ENCODE data around the gene FMO2. TPM values are rescaled to one million over a fixed set of nuclear protein-coding genes. Genes with fewer than 3 reads are reported as not detected.

FMO2 gene
- total and polyA plus RNA-seq, 2 donors (not counting 1 experiment from before 2014, with no cell fraction given), result 104 to 136 TPM

DNA sequence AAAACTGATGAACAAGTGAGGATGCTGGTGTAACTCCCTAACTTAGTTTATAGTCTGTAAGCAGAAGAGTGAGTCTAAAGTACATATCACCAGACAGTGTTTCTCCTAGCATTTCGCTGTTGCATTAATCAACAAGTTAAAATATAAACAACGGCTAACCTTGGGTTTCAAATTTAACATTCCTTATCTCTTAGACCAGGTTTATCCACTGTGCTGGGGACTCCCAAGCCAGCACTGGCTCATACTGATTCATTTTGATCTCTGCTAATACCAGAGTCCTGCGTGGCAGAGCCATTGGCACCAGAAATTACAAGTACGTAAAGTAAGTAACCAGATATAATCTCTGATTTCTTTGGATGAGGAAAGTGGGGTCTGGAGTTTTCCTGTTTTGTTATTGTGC is 63.2 kb downstream of the FMO2 start, which contains the start of gene FMO1:
TSS of gene FMO1 (plus strand) at position 193 of the 400 bp plus-strand sequence. CDS start 9,594 bp downstream, outside the sequence.
- DNase-seq (ENCODE audit: low read depth in 2 of 2), result no peak
- Histone ChIP-seq H3K4me3 (replicated peaks in 1 of 4; ENCODE audit: control extremely low read depth in 1 of 4, insufficient read depth in 1 of 4, low read depth in 3 of 4, low read length in 4 of 4) (no peak within 1 kb of the TSS), H3K4me2 (ENCODE audit: extremely low read depth, insufficient read depth, low read length) (no peak within 1 kb of the TSS), H3K36me3 (ENCODE audit: control insufficient read depth, insufficient read depth, low read length) (no peaks in the 10 kb centered on the region), H4K20me1 (ENCODE audit: control insufficient read depth, extremely low read depth, insufficient read depth, low read length) (no peaks in the 10 kb centered on the region), H3K9ac (ENCODE audit: insufficient read depth, low read length) (no peak within 1 kb of the TSS), H2AFZ (ENCODE audit: low read length) (no peak within 1 kb of the TSS), H3K27ac (ENCODE audit: insufficient read depth, low read length) (no peak within 1 kb of the TSS), H3K4me1 (ENCODE audit: control insufficient read depth, extremely low read depth, insufficient read depth, low read length) (no peaks in the 10 kb centered on the region), H3K9me3 (ENCODE audit: control insufficient read depth, insufficient read depth, low read depth, low read length) (no peaks in the 10 kb centered on the region), H3K27me3 (ENCODE audit: control insufficient read depth, insufficient read depth, low read length) (no peaks in the 10 kb centered on the region), H3K79me2 (ENCODE audit: control insufficient read depth, insufficient read depth, low read length) (no peaks in the 10 kb centered on the region)
- TF ChIP-seq EZH2 (IDR thresholded peaks at IDR 0.05; ENCODE audit: low read length, missing control alignments), result no peak
- no peak for TF ChIP-seq CTCF (conservative IDR thresholded peaks at IDR 0.05 in 1 of 2, IDR thresholded peaks at IDR 0.05 in 1 of 2; ENCODE audit: low read depth in 1 of 2, low read length in 2 of 2)

DNA sequence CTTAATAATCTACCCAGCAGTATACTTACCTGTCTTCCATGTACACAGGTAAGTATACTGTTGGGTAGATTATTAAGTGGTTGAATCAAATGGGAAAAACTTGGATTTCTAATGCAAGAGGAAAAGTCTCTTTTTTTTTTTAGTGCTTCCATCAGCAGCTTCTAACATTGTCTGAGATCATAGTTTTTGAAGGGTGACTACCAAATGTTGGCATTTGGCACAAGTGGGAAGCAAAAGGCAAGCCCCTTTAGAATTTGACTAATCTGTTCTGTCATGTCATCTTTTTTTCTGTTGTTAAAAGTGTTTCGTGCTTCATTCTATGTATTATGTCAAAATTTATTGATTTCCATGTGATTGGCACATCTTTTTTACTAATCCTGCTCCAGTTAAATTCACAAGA is 63.7 kb downstream of the FMO2 start:
- Histone ChIP-seq H3K79me2 (ENCODE audit: control insufficient read depth, insufficient read depth, low read length) (no peaks in the 10 kb centered on the region), H3K36me3 (ENCODE audit: control insufficient read depth, insufficient read depth, low read length) (no peaks in the 10 kb centered on the region), H2AFZ (ENCODE audit: low read length) (no peak overlapping the region), H3K4me1 (ENCODE audit: control insufficient read depth, extremely low read depth, insufficient read depth, low read length) (no peaks in the 10 kb centered on the region), H3K4me2 (ENCODE audit: extremely low read depth, insufficient read depth, low read length) (no peak overlapping the region), H3K9me3 (ENCODE audit: control insufficient read depth, insufficient read depth, low read depth, low read length) (no peaks in the 10 kb centered on the region), H3K27ac (ENCODE audit: insufficient read depth, low read length) (no peak overlapping the region), H3K9ac (ENCODE audit: insufficient read depth, low read length) (no peak overlapping the region), H4K20me1 (ENCODE audit: control insufficient read depth, extremely low read depth, insufficient read depth, low read length) (no peaks in the 10 kb centered on the region), H3K4me3 (replicated peaks in 1 of 4; ENCODE audit: control extremely low read depth in 1 of 4, insufficient read depth in 1 of 4, low read depth in 3 of 4, low read length in 4 of 4) (no peak overlapping the region), H3K27me3 (ENCODE audit: control insufficient read depth, insufficient read depth, low read length) (no peaks in the 10 kb centered on the region)
- TF ChIP-seq EZH2 (IDR thresholded peaks at IDR 0.05; ENCODE audit: low read length, missing control alignments) (no peak), CTCF (conservative IDR thresholded peaks at IDR 0.05 in 1 of 2, IDR thresholded peaks at IDR 0.05 in 1 of 2; ENCODE audit: low read depth in 1 of 2, low read length in 2 of 2) (no peak)
- DNase-seq (ENCODE audit: low read depth in 2 of 2), result peak in 1 of 2 donors; percentile 9

GRCh38 chr1:171250263-171250662 is 65.2 kb downstream of the FMO2 start:
- Histone ChIP-seq H4K20me1 (ENCODE audit: control insufficient read depth, extremely low read depth, insufficient read depth, low read length) (no peaks in the 10 kb centered on the region), H3K27ac (ENCODE audit: insufficient read depth, low read length) (no peak overlapping the region), H3K4me1 (ENCODE audit: control insufficient read depth, extremely low read depth, insufficient read depth, low read length) (no peaks in the 10 kb centered on the region), H3K36me3 (ENCODE audit: control insufficient read depth, insufficient read depth, low read length) (no peaks in the 10 kb centered on the region), H3K9me3 (ENCODE audit: control insufficient read depth, insufficient read depth, low read depth, low read length) (no peaks in the 10 kb centered on the region), H2AFZ (ENCODE audit: low read length) (no peak overlapping the region), H3K4me2 (ENCODE audit: extremely low read depth, insufficient read depth, low read length) (no peak overlapping the region), H3K9ac (ENCODE audit: insufficient read depth, low read length) (no peak overlapping the region), H3K4me3 (replicated peaks in 1 of 4; ENCODE audit: control extremely low read depth in 1 of 4, insufficient read depth in 1 of 4, low read depth in 3 of 4, low read length in 4 of 4) (no peak overlapping the region), H3K27me3 (ENCODE audit: control insufficient read depth, insufficient read depth, low read length) (no peaks in the 10 kb centered on the region), H3K79me2 (ENCODE audit: control insufficient read depth, insufficient read depth, low read length) (no peaks in the 10 kb centered on the region)
- DNase-seq (ENCODE audit: low read depth in 2 of 2), result no peak
- no peak for TF ChIP-seq EZH2 (IDR thresholded peaks at IDR 0.05; ENCODE audit: low read length, missing control alignments)
